Measurements from ENCODE around the gene RWDD3. TPM values are rescaled to one million over a fixed set of nuclear protein-coding genes. Genes with fewer than 3 reads are reported as not detected.

RWDD3 gene
- total RNA-seq, 1 experiment from 2014 or later: 6.1 TPM

GRCh38 chr1:95249916-95250315 lies 15.9 kb downstream of the RWDD3 start:
- Histone ChIP-seq H3K27ac (ENCODE audit: low read length) (no peak overlapping the region), H3K4me3 (ENCODE audit: low read depth in 2 of 2, low read length in 2 of 2) (no peak overlapping the region), H3K27me3 (ENCODE audit: control insufficient read depth, insufficient read depth, low read length) (no peaks in the 10 kb centered on the region), H3K36me3 (ENCODE audit: control insufficient read depth, insufficient read depth, low read length) (no peaks in the 10 kb centered on the region), H3K9me3 (ENCODE audit: control insufficient read depth, insufficient read depth, low read depth, low read length) (no peaks in the 10 kb centered on the region), H3K4me1 (ENCODE audit: control insufficient read depth, insufficient read depth, low read length) (no peaks in the 10 kb centered on the region)
- intact Hi-C loops (cut with micrococcal nuclease; ENCODE audit: unreplicated experiment) (no loop called here), in situ Hi-C loops (cut with HindIII; ENCODE audit: low pct_unique_long_range_greater_than_20kb, low sequenced_read_pairs) (no loop called here)
- no peak for DNase-seq (ENCODE audit: low read depth, low spot score)
- CTCF ChIA-PET: no interaction called here
- ATAC-seq: no peak
- POLR2A ChIA-PET: no interaction called here
- BruUV-seq (replicated peaks): no TSS peak
- no peak for TF ChIP-seq REST (IDR thresholded peaks at IDR 0.05; ENCODE audit: insufficient read depth in 1 of 2, low read depth in 2 of 2, low read length in 1 of 2)
- no peak for TF ChIP-seq SIN3A (IDR thresholded peaks at IDR 0.05; ENCODE audit: borderline replicate concordance, insufficient read depth, low read depth, low read length)
- no peak for TF ChIP-seq POLR2AphosphoS5 (IDR thresholded peaks at IDR 0.05; ENCODE audit: low read depth, low read length)
- TF ChIP-seq TCF7L2 (IDR thresholded peaks at IDR 0.05; ENCODE audit: low read depth, low read length): no peak
- TF ChIP-seq CTCF (IDR thresholded peaks at IDR 0.05): no peak

- intact Hi-C loops (cut with micrococcal nuclease; ENCODE audit: unreplicated experiment) (no loop called here), in situ Hi-C loops (cut with HindIII; ENCODE audit: low pct_unique_long_range_greater_than_20kb, low sequenced_read_pairs) (no loop called here)
- TF ChIP-seq TCF7L2 (IDR thresholded peaks at IDR 0.05; ENCODE audit: low read depth, low read length) (no peak), REST (IDR thresholded peaks at IDR 0.05; ENCODE audit: insufficient read depth in 1 of 2, low read depth in 2 of 2, low read length in 1 of 2) (no peak), SIN3A (IDR thresholded peaks at IDR 0.05; ENCODE audit: borderline replicate concordance, insufficient read depth, low read depth, low read length) (no peak), POLR2AphosphoS5 (IDR thresholded peaks at IDR 0.05; ENCODE audit: low read depth, low read length) (no peak), CTCF (IDR thresholded peaks at IDR 0.05) (no peak)
- ATAC-seq (no peak), DNase-seq (ENCODE audit: low read depth, low spot score) (no peak)
- H3K36me3 ChIP-seq (ENCODE audit: control insufficient read depth, insufficient read depth, low read length): no peaks in the 10 kb centered on the region
- no peak overlapping the region for H3K4me3 ChIP-seq (ENCODE audit: low read depth in 2 of 2, low read length in 2 of 2)
- H3K27me3 ChIP-seq (ENCODE audit: control insufficient read depth, insufficient read depth, low read length): no peaks in the 10 kb centered on the region
- no peaks in the 10 kb centered on the region for H3K4me1 ChIP-seq (ENCODE audit: control insufficient read depth, insufficient read depth, low read length)
- no TSS peak for BruUV-seq (replicated peaks)
- ChIA-PET POLR2A (no interaction called here), CTCF (no interaction called here)
- H3K27ac ChIP-seq (ENCODE audit: low read length): no peak overlapping the region
- H3K9me3 ChIP-seq (ENCODE audit: control insufficient read depth, insufficient read depth, low read depth, low read length): no peaks in the 10 kb centered on the region
These were observed 18.4 kb downstream of the RWDD3 start for GRCh38 chr1:95252422-95252821.
